Measurements from ENCODE around the gene ASB8. TPM values are rescaled to one million over a fixed set of nuclear protein-coding genes. Genes with fewer than 3 reads are reported as not detected.

Gene ASB8
- total and polyA plus RNA-seq, 2 of the 4 experiments (the other 2 are of a cell fraction): 22.9 to 26.7 TPM

DNA sequence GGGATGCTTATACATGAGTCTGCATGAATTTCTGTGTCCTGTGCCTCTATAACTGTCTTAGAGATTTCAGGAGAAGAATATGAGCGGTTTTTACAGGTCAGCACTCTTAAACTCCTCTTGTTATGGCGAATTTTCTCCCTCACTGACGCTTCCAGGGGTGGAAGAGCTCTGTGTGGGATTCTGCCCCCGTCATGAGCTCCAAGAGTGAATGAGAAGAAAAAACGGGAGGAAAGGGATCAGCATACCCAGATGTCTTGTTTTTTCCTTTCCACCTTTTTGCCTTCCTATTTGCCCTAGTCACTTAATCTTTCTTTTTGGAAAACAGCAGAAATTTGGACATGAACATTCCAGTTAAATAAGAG lies 37.5 kb downstream of the ASB8 start:
- ATAC-seq (ENCODE audit: low read depth) (no peak), DNase-seq (peak; percentile 41)
- Histone ChIP-seq H3K9me3 (ENCODE audit: control insufficient read depth, insufficient read depth, low read length) (no peaks in the 10 kb centered on the region), H3K27ac (ENCODE audit: insufficient read depth, low read length) (peak overlapping the region; percentile 36; the same call in 1 of the 2 replicates), H3K36me3 (ENCODE audit: control insufficient read depth, insufficient read depth, low read length) (peaks cover 2% of the 10 kb centered on the region; the same call in 1 of the 2 replicates), H3K4me2 (ENCODE audit: low read depth, low read length) (peak overlapping the region; percentile 97), H2AFZ (replicated peaks; ENCODE audit: low read length, poor library complexity) (peak overlapping the region; percentile 94), H3K4me1 (ENCODE audit: control insufficient read depth, insufficient read depth, low read length) (no peaks in the 10 kb centered on the region), H4K20me1 (ENCODE audit: insufficient read depth, low read length) (peaks cover 5% of the 10 kb centered on the region; the same call in 1 of the 2 replicates), H4K5ac (ENCODE audit: low read depth, low read length) (no peak overlapping the region), H4K8ac (ENCODE audit: low read depth in 2 of 2, low read length in 2 of 2) (peak overlapping the region in 1 of 2 experiments; percentile 67; a peak in 2 of 4 replicates), H3K9me1 (ENCODE audit: insufficient read depth, low read length) (peaks cover 14% of the 10 kb centered on the region), H3K9ac (ENCODE audit: low read depth, low read length) (peak overlapping the region; percentile 86), H3K14ac (replicated peaks; ENCODE audit: low read depth, low read length) (no peak overlapping the region), H3K4ac (ENCODE audit: low read depth, low read length) (peak overlapping the region; percentile 55; the same call in 1 of the 2 replicates), H3K18ac (ENCODE audit: low read depth, low read length) (no peak overlapping the region), H3K4me3 (ENCODE audit: insufficient read depth, low read depth, low read length) (peak overlapping the region; percentile 93), H4K91ac (ENCODE audit: insufficient read depth, low read depth, low read length) (no peak overlapping the region), H3K79me1 (ENCODE audit: low read depth in 1 of 2, low read length in 2 of 2) (peaks cover 24 to 34% of the 10 kb centered on the region in 2 experiments), H2BK15ac (ENCODE audit: low read depth, low read length) (no peak overlapping the region), H2BK20ac (ENCODE audit: low read depth, low read length) (no peak overlapping the region), H2BK120ac (ENCODE audit: low read depth, low read length) (no peak overlapping the region), H3K23ac (ENCODE audit: low read depth, low read length) (peak overlapping the region; percentile 43; the same call in 1 of the 2 replicates), H2BK5ac (ENCODE audit: low read depth, low read length, poor library complexity, severe bottlenecking) (no peak overlapping the region), H3K56ac (ENCODE audit: extremely low read depth, insufficient read depth, low read length) (peak overlapping the region; percentile 31; the same call in 1 of the 2 replicates), H3K27me3 (ENCODE audit: control insufficient read depth, insufficient read depth, low read length) (peaks cover 5% of the 10 kb centered on the region; the same call in 1 of the 2 replicates), H2AK9ac (replicated peaks; ENCODE audit: low read depth, low read length, poor library complexity) (no peak overlapping the region), H2AK5ac (ENCODE audit: low read depth, low read length) (no peak overlapping the region)
- BruUV-seq (replicated peaks): no TSS peak
- dilution Hi-C loops (cut with HindIII; ENCODE audit: low sequenced_read_pairs, unreplicated experiment): no loop called here
- POLR2A ChIA-PET (ENCODE audit: unreplicated experiment): no interaction called here
- in situ Hi-C loops (cut with MboI; ENCODE audit: low sequenced_read_pairs): no loop called here
- intact Hi-C loops (cut with micrococcal nuclease): loop anchor here (2.0 kb wide), 1 partner anchor 69 kb away; no protein-coding TSS in a partner anchor
- no CpG with 5 or more reads among the region's 5 CpGs for WGBS, 2 experiments (ENCODE audit: extremely low coverage in 2 of 2, insufficient read length in 1 of 2)
- CTCF ChIA-PET: interaction anchor here (0.8 to 1.5 kb wide), 3 partner anchors 14 to 178 kb away, joined by 3 read pairs; partner anchors contain the start of gene SENP1
- TF ChIP-seq, protein P1, sequence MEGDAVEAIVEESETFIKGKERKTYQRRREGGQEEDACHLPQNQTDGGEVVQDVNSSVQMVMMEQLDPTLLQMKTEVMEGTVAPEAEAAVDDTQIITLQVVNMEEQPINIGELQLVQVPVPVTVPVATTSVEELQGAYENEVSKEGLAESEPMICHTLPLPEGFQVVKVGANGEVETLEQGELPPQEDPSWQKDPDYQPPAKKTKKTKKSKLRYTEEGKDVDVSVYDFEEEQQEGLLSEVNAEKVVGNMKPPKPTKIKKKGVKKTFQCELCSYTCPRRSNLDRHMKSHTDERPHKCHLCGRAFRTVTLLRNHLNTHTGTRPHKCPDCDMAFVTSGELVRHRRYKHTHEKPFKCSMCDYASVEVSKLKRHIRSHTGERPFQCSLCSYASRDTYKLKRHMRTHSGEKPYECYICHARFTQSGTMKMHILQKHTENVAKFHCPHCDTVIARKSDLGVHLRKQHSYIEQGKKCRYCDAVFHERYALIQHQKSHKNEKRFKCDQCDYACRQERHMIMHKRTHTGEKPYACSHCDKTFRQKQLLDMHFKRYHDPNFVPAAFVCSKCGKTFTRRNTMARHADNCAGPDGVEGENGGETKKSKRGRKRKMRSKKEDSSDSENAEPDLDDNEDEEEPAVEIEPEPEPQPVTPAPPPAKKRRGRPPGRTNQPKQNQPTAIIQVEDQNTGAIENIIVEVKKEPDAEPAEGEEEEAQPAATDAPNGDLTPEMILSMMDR (conservative IDR thresholded peaks at IDR 0.05; ENCODE audit: low read depth, low read length): no peak
- no peak for TF ChIP-seq CHD1 (IDR thresholded peaks at IDR 0.05; ENCODE audit: low read depth, low read length)
- TF ChIP-seq NFE2L2 (IDR thresholded peaks at IDR 0.05; ENCODE audit: low read depth, low read length): no peak
- TF ChIP-seq RAD21 (IDR thresholded peaks at IDR 0.05; ENCODE audit: low read length): no peak
- no peak for TF ChIP-seq MAFK (IDR thresholded peaks at IDR 0.05; ENCODE audit: low read depth, low read length)
- TF ChIP-seq CEBPB (IDR thresholded peaks at IDR 0.05; ENCODE audit: low read depth, low read length): no peak
- TF ChIP-seq, protein P2, sequence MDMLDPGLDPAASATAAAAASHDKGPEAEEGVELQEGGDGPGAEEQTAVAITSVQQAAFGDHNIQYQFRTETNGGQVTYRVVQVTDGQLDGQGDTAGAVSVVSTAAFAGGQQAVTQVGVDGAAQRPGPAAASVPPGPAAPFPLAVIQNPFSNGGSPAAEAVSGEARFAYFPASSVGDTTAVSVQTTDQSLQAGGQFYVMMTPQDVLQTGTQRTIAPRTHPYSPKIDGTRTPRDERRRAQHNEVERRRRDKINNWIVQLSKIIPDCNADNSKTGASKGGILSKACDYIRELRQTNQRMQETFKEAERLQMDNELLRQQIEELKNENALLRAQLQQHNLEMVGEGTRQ (IDR thresholded peaks at IDR 0.05; ENCODE audit: low read depth, low read length): no peak
- TF ChIP-seq RCOR1 (IDR thresholded peaks at IDR 0.05; ENCODE audit: insufficient replicate concordance, low read length): no peak
- TF ChIP-seq FOS (IDR thresholded peaks at IDR 0.05; ENCODE audit: low read depth, low read length): no peak
- TF ChIP-seq, protein P3, sequence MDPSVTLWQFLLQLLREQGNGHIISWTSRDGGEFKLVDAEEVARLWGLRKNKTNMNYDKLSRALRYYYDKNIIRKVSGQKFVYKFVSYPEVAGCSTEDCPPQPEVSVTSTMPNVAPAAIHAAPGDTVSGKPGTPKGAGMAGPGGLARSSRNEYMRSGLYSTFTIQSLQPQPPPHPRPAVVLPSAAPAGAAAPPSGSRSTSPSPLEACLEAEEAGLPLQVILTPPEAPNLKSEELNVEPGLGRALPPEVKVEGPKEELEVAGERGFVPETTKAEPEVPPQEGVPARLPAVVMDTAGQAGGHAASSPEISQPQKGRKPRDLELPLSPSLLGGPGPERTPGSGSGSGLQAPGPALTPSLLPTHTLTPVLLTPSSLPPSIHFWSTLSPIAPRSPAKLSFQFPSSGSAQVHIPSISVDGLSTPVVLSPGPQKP (IDR thresholded peaks at IDR 0.05; ENCODE audit: borderline replicate concordance, low read depth, low read length): no peak
- no peak for TF ChIP-seq BHLHE40 (IDR thresholded peaks at IDR 0.05; ENCODE audit: low read depth, low read length)
- no peak for TF ChIP-seq POLR2A (IDR thresholded peaks at IDR 0.05; ENCODE audit: low read depth, low read length)
- no peak for TF ChIP-seq RFX5 (IDR thresholded peaks at IDR 0.05; ENCODE audit: low read depth, low read length)
- TF ChIP-seq SMC3 (IDR thresholded peaks at IDR 0.05; ENCODE audit: low read depth, low read length): no peak
- no peak for TF ChIP-seq MXI1 (IDR thresholded peaks at IDR 0.05; ENCODE audit: borderline replicate concordance, low read depth, low read length)
- TF ChIP-seq MAZ (IDR thresholded peaks at IDR 0.05; ENCODE audit: borderline replicate concordance, low read depth, low read length): no peak

All from IMR-90 (cell line).